H1 (cell line): ENCODE data around the gene PCDH19. TPM values are rescaled to one million over a fixed set of nuclear protein-coding genes. Genes with fewer than 3 reads are reported as not detected.
A peak's percentile ranks its signal among the peaks of the same experiment; 100 is the strongest.

ENCODE experiments used
- CTCF ChIA-PET: fragments of 300-600 bp; sonication (Branson Sonifier 250); formaldehyde crosslinking; loops from one replicate; lab custom pipeline; 2021; ENCODE audit not compliant: partially characterized antibody; lab: Charles Lee
- POLR2A ChIA-PET: fragments of 300-600 bp; sonication (Branson Sonifier 250); formaldehyde crosslinking; loops from one replicate; lab custom pipeline; 2021; ENCODE audit warnings: inconsistent platforms; ENCODE audit not compliant: partially characterized antibody; lab: Charles Lee
- DNase-seq, 2 experiments: peaks; one replicate each; pipeline versions ENCODE4 v3.0.0 to v3.0.0-alpha.2; 2010 to 2022; ENCODE audit warnings: low spot score in 2 of 2, low read depth in 1 of 2, mixed read lengths in 1 of 2
- FAIRE-seq: peaks from 2 replicates; lab custom pipeline; 2011; peaks lifted over from hg19 to GRCh38; lab: Jason Lieb, UNC
- H2AFZ ChIP-seq: 2 replicates; pipeline ENCODE4 v1.8.1; 2012; ENCODE audit warnings: low read length, inconsistent platforms
- H2AK5ac ChIP-seq: 2 replicates; pipeline ENCODE4 v1.6.1; 2013; ENCODE audit warnings: low read depth, low read length
- H2BK120ac ChIP-seq: replicated peaks from 2 replicates; pipeline ENCODE3; 2013; ENCODE audit warnings: low read depth, low read length, inconsistent platforms
- H2BK12ac ChIP-seq: 2 replicates; pipeline ENCODE4 v1.6.1; 2013; ENCODE audit warnings: low read depth, low read length
- H2BK15ac ChIP-seq: 2 replicates; pipeline ENCODE4 v1.6.1; 2013; ENCODE audit warnings: low read length
- H2BK20ac ChIP-seq: 2 replicates; pipeline ENCODE4 v1.6.1; 2013; ENCODE audit warnings: low read length
- H2BK5ac ChIP-seq: 2 replicates; pipeline ENCODE4 v1.6.1; 2013; ENCODE audit warnings: low read depth, low read length
- H3K14ac ChIP-seq: 2 replicates; pipeline ENCODE4 v1.6.1; 2013; ENCODE audit warnings: inconsistent platforms; ENCODE audit not compliant: insufficient read length
- H3K18ac ChIP-seq: 2 replicates; pipeline ENCODE4 v1.6.1; 2013; ENCODE audit warnings: low read length; ENCODE audit errors: extremely low read depth
- H3K23ac ChIP-seq: 2 replicates; pipeline ENCODE4 v1.6.1; 2013; ENCODE audit warnings: inconsistent platforms; ENCODE audit not compliant: insufficient read length
- H3K23me2 ChIP-seq: 2 replicates; pipeline ENCODE4 v1.6.1; 2013; ENCODE audit warnings: low read depth, low read length
- H3K27ac ChIP-seq: 2 replicates; pipeline ENCODE4 v1.6.1; 2011; ENCODE audit warnings: low read depth, low read length, inconsistent platforms
- H3K27me3 ChIP-seq, 4 experiments: replicated peaks in 1 of 4; 1 replicate in 1 of 4; 2 replicates in 3 of 4; pipeline versions ENCODE4 v1.6.1 to v1.8.1; 2011 to 2013; ENCODE audit warnings: low read length in 3 of 4, mild to moderate bottlenecking in 3 of 4, inconsistent platforms in 2 of 4, mixed read lengths in 2 of 4, moderate library complexity in 1 of 4; ENCODE audit not compliant: control insufficient read depth in 3 of 4, insufficient read depth in 3 of 4; ENCODE audit errors: extremely low read depth in 1 of 4
- H3K36me3 ChIP-seq, 4 experiments: 2 replicates each; pipeline versions ENCODE4 v1.6.1 to v1.8.1; 2011 to 2013; ENCODE audit warnings: mild to moderate bottlenecking in 4 of 4, low read length in 3 of 4, moderate library complexity in 2 of 4, control low read depth in 1 of 4, inconsistent platforms in 1 of 4; ENCODE audit not compliant: insufficient read depth in 4 of 4, control insufficient read depth in 2 of 4
- H3K4ac ChIP-seq: replicated peaks from 2 replicates; pipeline ENCODE3; 2013; ENCODE audit warnings: low read length, low read depth, mixed read lengths, inconsistent platforms; ENCODE audit not compliant: insufficient read length
- H3K4me1 ChIP-seq, 4 experiments: replicated peaks in 1 of 4; 1 replicate in 1 of 4; 2 replicates in 3 of 4; pipeline versions ENCODE4 v1.6.1 to v1.8.1; 2011 to 2013; ENCODE audit warnings: low read length in 3 of 4, inconsistent platforms in 2 of 4, mixed read lengths in 1 of 4; ENCODE audit not compliant: insufficient read depth in 4 of 4, control insufficient read depth in 3 of 4
- H3K4me2 ChIP-seq, 2 experiments: 2 replicates each; pipeline versions ENCODE4 v1.6.1 to v1.8.1; 2011 to 2013; ENCODE audit warnings: low read depth in 2 of 2, low read length in 2 of 2, control low read depth in 1 of 2, inconsistent platforms in 1 of 2, mild to moderate bottlenecking in 1 of 2; ENCODE audit not compliant: insufficient read depth in 1 of 2
- H3K4me3 ChIP-seq, 4 experiments: fragments of 200-600, 300-600 bp in 1 of 4; sonication (generic), shearing (Covaris generic), sonication (Bioruptor Twin) in 1 of 4; 2 replicates each; pipeline versions ENCODE4 v1.5.1 to v1.8.1; 2011 to 2016; ENCODE audit warnings: low read length in 4 of 4, low read depth in 3 of 4, control low read depth in 2 of 4, inconsistent platforms in 2 of 4, mild to moderate bottlenecking in 2 of 4, mixed read lengths in 1 of 4, moderate library complexity in 1 of 4; ENCODE audit not compliant: insufficient read depth in 2 of 4; ENCODE audit errors: extremely low read depth in 1 of 4
- H3K56ac ChIP-seq: replicated peaks from 2 replicates; pipeline ENCODE3; 2013; ENCODE audit warnings: low read depth, mild to moderate bottlenecking, mixed read lengths, low read length, inconsistent platforms; ENCODE audit not compliant: insufficient read length
- H3K79me1 ChIP-seq: 2 replicates; pipeline ENCODE4 v1.6.1; 2013; ENCODE audit warnings: low read depth, low read length, control low read depth
- H3K79me2 ChIP-seq, 2 experiments: 2 replicates each; pipeline versions ENCODE4 v1.6.1 to v1.8.1; 2012 to 2013; ENCODE audit warnings: low read length in 2 of 2, mild to moderate bottlenecking in 2 of 2, inconsistent platforms in 1 of 2; ENCODE audit not compliant: insufficient read depth in 2 of 2, control insufficient read depth in 1 of 2
- H3K9ac ChIP-seq, 4 experiments: replicated peaks in 1 of 4; 1 replicate in 1 of 4; 2 replicates in 3 of 4; pipeline versions ENCODE4 v1.6.1 to v1.8.1; 2011 to 2013; ENCODE audit warnings: low read depth in 3 of 4, low read length in 3 of 4, control low read depth in 2 of 4, mild to moderate bottlenecking in 2 of 4, moderate library complexity in 2 of 4, inconsistent platforms in 1 of 4; ENCODE audit errors: extremely low read depth in 1 of 4
- H3K9me3 ChIP-seq, 2 experiments: 2 replicates each; pipeline versions ENCODE4 v1.6.1 to v1.8.1; 2012 to 2013; ENCODE audit warnings: mild to moderate bottlenecking in 2 of 2, moderate library complexity in 2 of 2, control low read depth in 1 of 2, inconsistent platforms in 1 of 2, low read depth in 1 of 2, low read length in 1 of 2, mixed read lengths in 1 of 2; ENCODE audit not compliant: insufficient read depth in 2 of 2
- H4K20me1 ChIP-seq, 2 experiments: replicated peaks in 1 of 2; 2 replicates each; pipeline versions ENCODE3 to v1.8.1; 2011 to 2013; ENCODE audit warnings: inconsistent platforms in 2 of 2, low read length in 2 of 2, mild to moderate bottlenecking in 1 of 2; ENCODE audit not compliant: insufficient read depth in 2 of 2, control insufficient read depth in 1 of 2
- H4K5ac ChIP-seq: 2 replicates; pipeline ENCODE4 v1.6.1; 2013; ENCODE audit warnings: low read length, low read depth, mixed read lengths, inconsistent platforms; ENCODE audit not compliant: insufficient read length
- H4K8ac ChIP-seq: 2 replicates; pipeline ENCODE4 v1.8.0; 2013; ENCODE audit warnings: mild to moderate bottlenecking, moderate library complexity, low read length, inconsistent platforms; ENCODE audit not compliant: insufficient read depth; ENCODE audit errors: extremely low read depth
- H4K91ac ChIP-seq: replicated peaks from 2 replicates; pipeline ENCODE3; 2013; ENCODE audit warnings: low read length, mixed read lengths, inconsistent platforms; ENCODE audit not compliant: insufficient read length
- CBX5 ChIP-seq: fragments of 300-800, 300-1000 bp; sonication (generic); IDR thresholded peaks from 2 replicates; pipeline ENCODE4 v1.7.1; 2016; ENCODE audit warnings: antibody characterized with exemption, low read length, low read depth
- CBX8 ChIP-seq: fragments of 300-800, 300-1000 bp; sonication (generic); IDR thresholded peaks from 2 replicates; pipeline ENCODE4 v1.7.1; 2016; ENCODE audit warnings: low read depth, low read length, borderline replicate concordance
- EZH2 ChIP-seq: fragments of 200-600 bp; sonication (generic); IDR thresholded peaks from 2 replicates; pipeline ENCODE4 v1.7.1; 2012; ENCODE audit warnings: low read depth, mild to moderate bottlenecking, moderate library complexity, low read length, inconsistent platforms; ENCODE audit not compliant: severe bottlenecking
- FOSL1 ChIP-seq: IDR thresholded peaks from 2 replicates; pipeline ENCODE4 v1.6.1; 2011; ENCODE audit warnings: mild to moderate bottlenecking, low read depth, low read length, moderate library complexity; ENCODE audit not compliant: insufficient read depth
- NRF1 ChIP-seq: IDR thresholded peaks from 2 replicates; pipeline ENCODE4 v1.6.1; 2011; ENCODE audit warnings: mild to moderate bottlenecking, low read depth, low read length, improper control_type of control experiment
- RBBP5 ChIP-seq: IDR thresholded peaks from 2 replicates; pipeline ENCODE4 v1.7.1; 2012; ENCODE audit warnings: low read depth, mild to moderate bottlenecking, inconsistent platforms, low read length, moderate library complexity, borderline replicate concordance
- SIX5 ChIP-seq: IDR thresholded peaks from 2 replicates; pipeline ENCODE4 v1.6.1; 2011; ENCODE audit warnings: mild to moderate bottlenecking, low read depth, low read length
- SP1 ChIP-seq: IDR thresholded peaks from 2 replicates; pipeline ENCODE4 v1.6.1; 2011; ENCODE audit warnings: low read depth, low read length
- SP4 ChIP-seq: IDR thresholded peaks from 2 replicates; pipeline ENCODE4 v1.6.1; 2012; ENCODE audit warnings: low read length, inconsistent platforms
- SRF ChIP-seq: IDR thresholded peaks from 2 replicates; pipeline ENCODE4 v1.6.1; 2011; ENCODE audit warnings: mild to moderate bottlenecking, low read depth, low read length, moderate library complexity
- TCF12 ChIP-seq: IDR thresholded peaks from 2 replicates; pipeline ENCODE4 v1.6.1; 2011; ENCODE audit warnings: low read depth, mild to moderate bottlenecking, low read length
- TEAD4 ChIP-seq: IDR thresholded peaks from 2 replicates; pipeline ENCODE4 v1.6.1; 2012; ENCODE audit warnings: low read depth, low read length, inconsistent platforms, mixed read lengths
- YY1 ChIP-seq: IDR thresholded peaks from 2 replicates; pipeline ENCODE4 v1.6.1; 2011; ENCODE audit warnings: low read depth, mild to moderate bottlenecking, low read length
- WGBS, 2 experiments: shearing (Covaris generic) in 1 of 2; methylation state at CpG; one replicate each; pipeline versions ENCODE4 v1.1.6 to v1.1.7; 2013 to 2015; ENCODE audit warnings: low lambda C conversion rate in 2 of 2, mixed read lengths in 2 of 2, inconsistent platforms in 1 of 2, low coverage in 1 of 2, missing lambda C conversion rate in 1 of 2; ENCODE audit not compliant: insufficient replicate concordance in 2 of 2, insufficient coverage in 1 of 2, insufficient read length in 1 of 2; ENCODE audit errors: extremely low coverage in 1 of 2, missing lambda C conversion rate in 1 of 2; 5-methylcytosine and 5-hydroxymethylcytosine counted together
- polyA plus RNA-seq, 7 experiments: library from polyadenylated mRNA; depleted of rRNA in 3 of 7; stranded (reverse) in 5 of 7; unstranded in 2 of 7; fragments of >200 nt in 5 of 7; fragments of 200-250 nt in 2 of 7; gene quantifications; 1 replicate in 5 of 7; 2 replicates in 1 of 7; 4 replicates in 1 of 7; pipeline versions ENCODE4 v1.2.1 to v1.2.3, GENCODE V29; 2011 to 2013; ENCODE audit warnings: missing spikeins in 2 of 7, mixed read lengths in 2 of 7
- total RNA-seq: library from RNA; stranded (reverse); fragmentation: NEBNext Ultra II Directional; extraction: Animal tissue kit (Norgen Biotek cat#: 25700); gene quantifications from 2 replicates; pipeline ENCODE4 v1.2.1, GENCODE V29; 2021

Gene PCDH19
- total and polyA plus RNA-seq, 2 of the 8 experiments (the other 6 are each of a cell fraction or from before 2014, with no cell fraction given): 0.12 to 1.2 TPM

GRCh38 chrX:100408713-100409609 lies 1.1 kb downstream of the PCDH19 start:
- H3K79me1 ChIP-seq: no peaks in the 10 kb centered on the region
- WGBS, 2 experiments: 1% methylated on average over 15 of the region's 87 CpGs; no CpG with 5 or more reads in 1 of the 2 experiments
- H4K5ac ChIP-seq: no peak overlapping the region
- H2BK120ac ChIP-seq: no peak overlapping the region
- no peak overlapping the region for H3K27ac ChIP-seq
- peaks cover 0 to 23% (median 13%) of the 10 kb centered on the region in 4 experiments; a peak in 6 of 7 replicates for H3K4me1 ChIP-seq
- no peaks in the 10 kb centered on the region for H3K9me3 ChIP-seq
- H2BK12ac ChIP-seq: no peak overlapping the region
- H2AFZ ChIP-seq: no peak overlapping the region
- H3K27me3 ChIP-seq: peaks cover 63 to 86% (median 84%) of the 10 kb centered on the region in 4 experiments
- no peak overlapping the region for H3K18ac ChIP-seq
- peak overlapping the region; percentile 72 to 85 for H3K4me2 ChIP-seq
- no peak overlapping the region for H3K56ac ChIP-seq
- H3K14ac ChIP-seq: no peak overlapping the region
- H2BK20ac ChIP-seq: no peak overlapping the region
- no peak overlapping the region for H4K91ac ChIP-seq
- no peak overlapping the region for H3K9ac ChIP-seq
- ChIA-PET CTCF (interaction anchor here (1.4 to 1.6 kb wide), 2 partner anchors 30 to 41 kb away, joined by 5 to 7 read pairs; no protein-coding TSS in a partner anchor), POLR2A (interaction anchor here (2.4 kb wide), 1 partner anchor 13 kb away, joined by 8 read pairs; no protein-coding TSS in a partner anchor)
- no peak overlapping the region for H2AK5ac ChIP-seq
- H3K4me3 ChIP-seq: peak overlapping the region in 3 of 4 experiments; percentile 37 to 61 (median 43); a peak in 6 of 8 replicates
- peaks cover 3% of the 10 kb centered on the region; the same call in 1 of the 2 replicates for H3K23me2 ChIP-seq
- no peaks in the 10 kb centered on the region for H3K36me3 ChIP-seq
- H3K4ac ChIP-seq: no peak overlapping the region
- no peak overlapping the region for H3K23ac ChIP-seq
- H2BK5ac ChIP-seq: no peak overlapping the region
- H3K79me2 ChIP-seq: no peaks in the 10 kb centered on the region
- FAIRE-seq (no peak), DNase-seq (peak in 1 of 2 experiments; percentile 56)
- H2BK15ac ChIP-seq: no peak overlapping the region
- no peak overlapping the region for H4K8ac ChIP-seq
- peaks cover 5 to 13% of the 10 kb centered on the region in 2 experiments for H4K20me1 ChIP-seq
- TF ChIP-seq FOSL1 (no peak), YY1 (no peak), NRF1 (no peak), CBX5 (no peak), RBBP5 (no peak), CBX8 (no peak), EZH2 (peak; percentile 67), SRF (no peak), TCF12 (no peak), SP4 (no peak), SIX5 (no peak), SP1 (no peak), TEAD4 (no peak)
